Caco-2 (cell line): ENCODE measurements around the gene RSPH1. TPM values are rescaled to one million over a fixed set of nuclear protein-coding genes. Genes with fewer than 3 reads are reported as not detected.

Experiments used
- BruUV-seq: library from RNA; stranded (reverse); fragments of 400-500 nt; replicated peaks from 2 replicates; lab custom pipeline; 2021; lab: Mats Ljungman, UMichigan
- CTCF ChIA-PET: fragments of 300-600 bp; sonication (Branson Sonifier 250); formaldehyde crosslinking; loops from one replicate; lab custom pipeline; 2022; ENCODE audit warnings: antibody characterized with exemption; lab: Charles Lee
- POLR2A ChIA-PET: fragments of 300-600 bp; sonication (Branson Sonifier 250); formaldehyde crosslinking; loops from one replicate; lab custom pipeline; 2022; ENCODE audit warnings: antibody characterized with exemption; lab: Charles Lee
- DNase-seq, 2 experiments: peaks; one replicate each; pipeline versions ENCODE4 v3.0.0 to v3.0.0-alpha.2; 2020 to 2022
- H3K27me3 ChIP-seq: replicated peaks from 2 replicates; pipeline ENCODE4 v1.6.0; 2011; ENCODE audit warnings: low read length; ENCODE audit not compliant: control insufficient read depth, insufficient read depth
- H3K36me3 ChIP-seq: 2 replicates; pipeline ENCODE4 v1.5.1; 2011; ENCODE audit warnings: low read length; ENCODE audit not compliant: control insufficient read depth, insufficient read depth
- H3K4me1 ChIP-seq: fragments of 250-450 bp; sonication (Bioruptor Pico); 2 replicates; pipeline ENCODE4 v1.5.1; 2020; ENCODE audit warnings: mild to moderate bottlenecking
- H3K4me3 ChIP-seq: 2 replicates; pipeline ENCODE4 v1.5.1; 2011; ENCODE audit warnings: low read depth, mild to moderate bottlenecking, control low read depth, low read length
- H3K9me3 ChIP-seq: fragments of 250-450 bp; sonication (Bioruptor Pico); 2 replicates; pipeline ENCODE4 v1.5.1; 2020; ENCODE audit warnings: mild to moderate bottlenecking, moderate library complexity
- H3K27ac Mint-ChIP-seq: one replicate; pipeline ENCODE4 v1.8.0; 2022; ENCODE audit warnings: mixed read lengths; ENCODE audit not compliant: unreplicated experiment
- H3K27me3 Mint-ChIP-seq: one replicate; pipeline ENCODE4 v1.8.0; 2022; ENCODE audit warnings: mixed read lengths; ENCODE audit not compliant: insufficient read depth, unreplicated experiment
- H3K36me3 Mint-ChIP-seq: one replicate; pipeline ENCODE4 v1.8.0; 2022; ENCODE audit warnings: mild to moderate bottlenecking, mixed read lengths; ENCODE audit not compliant: insufficient read depth, unreplicated experiment
- H3K4me1 Mint-ChIP-seq: one replicate; pipeline ENCODE4 v1.8.0; 2022; ENCODE audit warnings: low read depth, mixed read lengths; ENCODE audit not compliant: unreplicated experiment
- H3K4me3 Mint-ChIP-seq: one replicate; pipeline ENCODE4 v1.8.0; 2022; ENCODE audit warnings: mild to moderate bottlenecking, moderate library complexity, mixed read lengths; ENCODE audit not compliant: unreplicated experiment
- H3K9me3 Mint-ChIP-seq: one replicate; pipeline ENCODE4 v1.8.0; 2022; ENCODE audit warnings: mixed read lengths; ENCODE audit not compliant: unreplicated experiment
- intact Hi-C: fragments of 100-400 bp; cut with micrococcal nuclease; formaldehyde crosslinking; loops from one replicate; pipeline ENCODE4 v1.10.0; 2022; ENCODE audit not compliant: unreplicated experiment
- total RNA-seq: library from RNA; stranded (reverse); gene quantifications from 2 replicates; pipeline ENCODE4 v1.2.3, GENCODE V29; 2022
- TF ChIP-seq, protein P1 (sequence below), 2 experiments: fragments of 200-600 bp in 1 of 2; IDR thresholded peaks; 1 replicate in 1 of 2; 2 replicates in 1 of 2; pipeline versions ENCODE4 v1.5.1 to v1.8.0; 2011 to 2022; ENCODE audit warnings: antibody characterized with exemption in 1 of 2, control low read depth in 1 of 2, inconsistent platforms in 1 of 2, low read depth in 1 of 2, low read length in 1 of 2, mild to moderate bottlenecking in 1 of 2, moderate library complexity in 1 of 2; ENCODE audit not compliant: insufficient read depth in 1 of 2, severe bottlenecking in 1 of 2, unreplicated experiment in 1 of 2

The RSPH1 gene
- total RNA-seq, 1 experiment from 2014 or later: 0.23 TPM

DNA sequence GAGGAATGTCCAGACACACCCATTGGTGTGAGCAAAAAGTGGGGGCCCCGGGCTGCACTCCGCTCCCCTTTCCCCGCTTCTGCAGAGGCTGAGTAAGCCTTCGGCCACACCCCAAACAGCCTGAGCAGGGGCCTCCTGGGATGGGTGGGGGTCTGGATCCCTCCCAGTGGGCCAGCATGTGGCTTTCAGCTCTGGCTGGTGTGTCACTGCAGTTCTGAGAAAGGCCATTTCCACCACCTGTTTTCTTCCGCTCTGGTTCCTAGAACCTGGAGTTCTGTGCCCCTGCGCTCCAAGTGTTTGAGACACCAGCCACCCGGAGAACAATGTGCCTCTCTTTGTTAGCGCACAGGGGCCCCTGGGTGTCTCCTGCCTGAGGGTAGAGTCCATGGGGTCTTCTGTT lies 48.5 kb upstream of the RSPH1 start:
- DNase-seq: peak in 1 of 2 experiments; percentile 17
- Mint-ChIP-seq H3K4me1 (no peaks in the 10 kb centered on the region), H3K4me3 (no peak overlapping the region), H3K27ac (no peak overlapping the region), H3K9me3 (no peaks in the 10 kb centered on the region), H3K36me3 (peaks cover 24% of the 10 kb centered on the region), H3K27me3 (no peaks in the 10 kb centered on the region)
- CTCF ChIA-PET: no interaction called here
- Histone ChIP-seq H3K27me3 (no peaks in the 10 kb centered on the region), H3K36me3 (no peaks in the 10 kb centered on the region; the same call in 1 of the 2 replicates), H3K4me3 (no peak overlapping the region), H3K4me1 (no peaks in the 10 kb centered on the region), H3K9me3 (no peaks in the 10 kb centered on the region)
- POLR2A ChIA-PET: no interaction called here
- TF ChIP-seq, protein P1, sequence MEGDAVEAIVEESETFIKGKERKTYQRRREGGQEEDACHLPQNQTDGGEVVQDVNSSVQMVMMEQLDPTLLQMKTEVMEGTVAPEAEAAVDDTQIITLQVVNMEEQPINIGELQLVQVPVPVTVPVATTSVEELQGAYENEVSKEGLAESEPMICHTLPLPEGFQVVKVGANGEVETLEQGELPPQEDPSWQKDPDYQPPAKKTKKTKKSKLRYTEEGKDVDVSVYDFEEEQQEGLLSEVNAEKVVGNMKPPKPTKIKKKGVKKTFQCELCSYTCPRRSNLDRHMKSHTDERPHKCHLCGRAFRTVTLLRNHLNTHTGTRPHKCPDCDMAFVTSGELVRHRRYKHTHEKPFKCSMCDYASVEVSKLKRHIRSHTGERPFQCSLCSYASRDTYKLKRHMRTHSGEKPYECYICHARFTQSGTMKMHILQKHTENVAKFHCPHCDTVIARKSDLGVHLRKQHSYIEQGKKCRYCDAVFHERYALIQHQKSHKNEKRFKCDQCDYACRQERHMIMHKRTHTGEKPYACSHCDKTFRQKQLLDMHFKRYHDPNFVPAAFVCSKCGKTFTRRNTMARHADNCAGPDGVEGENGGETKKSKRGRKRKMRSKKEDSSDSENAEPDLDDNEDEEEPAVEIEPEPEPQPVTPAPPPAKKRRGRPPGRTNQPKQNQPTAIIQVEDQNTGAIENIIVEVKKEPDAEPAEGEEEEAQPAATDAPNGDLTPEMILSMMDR (IDR thresholded peaks at IDR 0.05; ENCODE audit: insufficient read depth in 1 of 2, low read depth in 1 of 2, low read length in 1 of 2, severe bottlenecking in 1 of 2, unreplicated experiment in 1 of 2): no peak
- intact Hi-C loops: no loop called here
- BruUV-seq: no TSS peak

DNA sequence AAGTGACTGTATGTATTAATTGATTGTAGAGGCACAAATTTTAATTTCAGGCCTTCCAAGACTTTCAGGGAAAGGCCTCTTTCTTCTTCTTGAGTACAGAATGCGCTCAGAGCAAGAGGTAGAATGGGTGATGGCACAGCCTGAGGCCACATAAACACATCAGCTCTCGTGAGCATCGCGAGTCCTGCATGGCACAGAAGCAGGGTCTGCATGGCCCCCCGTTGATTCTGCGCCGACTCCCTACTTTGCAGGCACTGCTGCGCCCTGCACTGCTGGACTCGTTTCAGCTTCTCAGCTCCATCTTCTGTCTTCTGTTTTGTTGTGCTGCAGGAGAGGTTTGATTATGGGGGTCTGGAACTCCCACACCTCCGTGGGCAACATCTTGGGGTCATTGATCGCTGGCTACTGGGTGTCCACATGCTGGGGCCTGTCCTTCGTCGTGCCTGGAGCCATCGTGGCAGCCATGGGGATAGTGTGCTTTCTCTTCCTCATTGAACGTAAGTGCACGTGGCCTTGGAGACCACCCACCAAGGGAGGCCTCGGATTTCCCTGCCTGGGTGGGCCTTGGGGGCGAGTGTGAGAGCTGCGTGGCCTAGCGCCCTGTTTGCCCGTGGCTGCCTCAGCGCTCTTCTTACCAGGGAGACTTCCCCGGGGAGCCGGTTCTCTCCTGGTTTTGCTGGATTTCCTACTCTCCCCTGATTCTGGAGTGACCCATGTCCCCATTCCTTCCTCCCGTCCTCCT lies 47.3 kb upstream of the RSPH1 start:
- no peak for DNase-seq
- Histone ChIP-seq H3K4me1 (no peaks in the 10 kb centered on the region), H3K27me3 (no peaks in the 10 kb centered on the region), H3K4me3 (no peak overlapping the region), H3K9me3 (no peaks in the 10 kb centered on the region), H3K36me3 (no peaks in the 10 kb centered on the region; the same call in 1 of the 2 replicates)
- no peak overlapping the region for H3K4me3 Mint-ChIP-seq
- H3K9me3 Mint-ChIP-seq: no peaks in the 10 kb centered on the region
- no peaks in the 10 kb centered on the region for H3K4me1 Mint-ChIP-seq
- intact Hi-C loops: no loop called here
- no peaks in the 10 kb centered on the region for H3K27me3 Mint-ChIP-seq
- TF ChIP-seq, protein P1 (IDR thresholded peaks at IDR 0.05; ENCODE audit: insufficient read depth in 1 of 2, low read depth in 1 of 2, low read length in 1 of 2, severe bottlenecking in 1 of 2, unreplicated experiment in 1 of 2): no peak
- peaks cover 12% of the 10 kb centered on the region for H3K36me3 Mint-ChIP-seq
- no TSS peak for BruUV-seq
- H3K27ac Mint-ChIP-seq: peak overlapping the region; percentile 79
- POLR2A ChIA-PET: no interaction called here
- CTCF ChIA-PET: no interaction called here

DNA sequence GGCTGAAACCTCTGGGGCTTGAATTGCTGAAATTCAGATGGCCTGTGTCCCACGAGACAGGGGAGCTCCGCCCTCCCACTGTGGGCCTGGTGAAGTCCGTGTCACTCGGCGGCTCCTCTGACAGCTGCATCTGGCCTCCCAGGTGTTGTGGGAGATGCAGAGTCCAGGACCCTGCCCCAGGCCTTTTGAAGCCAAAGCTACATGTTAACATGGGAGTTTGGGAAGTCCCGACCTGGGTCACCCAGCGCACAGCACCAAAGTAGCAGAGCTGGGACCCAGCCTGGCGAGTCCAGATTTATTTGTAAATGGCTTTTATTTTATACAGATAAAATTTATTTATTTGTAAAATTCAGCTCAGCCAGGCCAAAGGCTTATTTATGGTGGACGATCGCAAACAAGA lies 46.6 kb upstream of the RSPH1 start:
- POLR2A ChIA-PET: no interaction called here
- DNase-seq: no peak
- TF ChIP-seq, protein P1 (IDR thresholded peaks at IDR 0.05; ENCODE audit: insufficient read depth in 1 of 2, low read depth in 1 of 2, low read length in 1 of 2, severe bottlenecking in 1 of 2, unreplicated experiment in 1 of 2): no peak
- CTCF ChIA-PET: no interaction called here
- intact Hi-C loops: no loop called here
- Mint-ChIP-seq H3K4me3 (no peak overlapping the region), H3K36me3 (peaks cover 11% of the 10 kb centered on the region), H3K4me1 (no peaks in the 10 kb centered on the region), H3K9me3 (no peaks in the 10 kb centered on the region), H3K27ac (no peak overlapping the region), H3K27me3 (no peaks in the 10 kb centered on the region)
- Histone ChIP-seq H3K4me3 (no peak overlapping the region), H3K4me1 (no peaks in the 10 kb centered on the region), H3K36me3 (no peaks in the 10 kb centered on the region; the same call in 1 of the 2 replicates), H3K27me3 (no peaks in the 10 kb centered on the region), H3K9me3 (no peaks in the 10 kb centered on the region)
- BruUV-seq: no TSS peak
